ENCODE data around the gene AP2A1. TPM values are rescaled to one million over a fixed set of nuclear protein-coding genes. Genes with fewer than 3 reads are reported as not detected.

AP2A1 gene
- total and polyA plus RNA-seq, 4 donors: 31.5 to 87.2 (median 54.4) TPM

DNA sequence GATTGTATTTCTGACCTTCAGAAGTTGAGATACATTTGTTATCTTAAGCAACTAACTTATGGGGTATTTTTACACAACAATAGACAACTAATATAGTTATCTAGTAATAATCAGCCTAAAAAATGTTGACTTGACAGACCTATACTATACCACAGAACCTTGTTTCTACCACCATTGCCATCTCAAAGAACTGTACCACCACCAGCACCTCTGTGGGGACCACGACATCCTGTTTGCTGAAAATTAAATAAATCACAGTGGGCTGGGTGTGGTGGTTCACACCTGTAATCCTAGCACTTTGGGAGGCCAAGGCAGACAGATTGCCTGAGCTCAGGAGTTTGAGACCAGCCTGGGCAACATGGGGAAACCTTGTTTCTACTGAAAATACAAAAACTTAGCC lies 27.7 kb upstream of the AP2A1 start:
- no peak for DNase-seq
- no peak overlapping the region for H3K4me3 ChIP-seq

DNA sequence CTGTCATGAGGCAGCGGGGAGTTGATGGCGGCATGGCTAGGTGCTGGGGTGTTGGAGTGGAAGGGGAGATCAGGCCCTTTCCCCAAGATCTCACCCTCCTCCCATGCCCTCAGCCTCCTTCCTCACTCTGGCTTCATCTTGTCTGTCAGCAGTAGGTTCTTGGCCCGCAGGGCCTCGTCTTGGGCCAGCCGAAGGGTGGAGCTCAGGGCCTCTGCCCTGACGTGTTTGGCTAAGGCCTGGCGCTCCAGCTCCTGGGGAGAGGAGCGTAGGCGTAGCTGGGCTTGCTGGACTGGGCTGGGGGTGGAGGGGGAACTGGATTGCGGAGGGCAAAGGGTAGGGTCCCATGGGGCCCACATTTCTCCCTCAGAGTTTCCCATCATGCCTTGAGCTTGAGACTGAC lies 26.9 kb upstream of the AP2A1 start:
- TF ChIP-seq, protein P1, sequence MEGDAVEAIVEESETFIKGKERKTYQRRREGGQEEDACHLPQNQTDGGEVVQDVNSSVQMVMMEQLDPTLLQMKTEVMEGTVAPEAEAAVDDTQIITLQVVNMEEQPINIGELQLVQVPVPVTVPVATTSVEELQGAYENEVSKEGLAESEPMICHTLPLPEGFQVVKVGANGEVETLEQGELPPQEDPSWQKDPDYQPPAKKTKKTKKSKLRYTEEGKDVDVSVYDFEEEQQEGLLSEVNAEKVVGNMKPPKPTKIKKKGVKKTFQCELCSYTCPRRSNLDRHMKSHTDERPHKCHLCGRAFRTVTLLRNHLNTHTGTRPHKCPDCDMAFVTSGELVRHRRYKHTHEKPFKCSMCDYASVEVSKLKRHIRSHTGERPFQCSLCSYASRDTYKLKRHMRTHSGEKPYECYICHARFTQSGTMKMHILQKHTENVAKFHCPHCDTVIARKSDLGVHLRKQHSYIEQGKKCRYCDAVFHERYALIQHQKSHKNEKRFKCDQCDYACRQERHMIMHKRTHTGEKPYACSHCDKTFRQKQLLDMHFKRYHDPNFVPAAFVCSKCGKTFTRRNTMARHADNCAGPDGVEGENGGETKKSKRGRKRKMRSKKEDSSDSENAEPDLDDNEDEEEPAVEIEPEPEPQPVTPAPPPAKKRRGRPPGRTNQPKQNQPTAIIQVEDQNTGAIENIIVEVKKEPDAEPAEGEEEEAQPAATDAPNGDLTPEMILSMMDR (IDR thresholded peaks at IDR 0.05; ENCODE audit: control extremely low read depth, extremely low read depth): no peak
- 92 to 94% methylated on average over 10 of the region's 10 CpGs for WGBS, 2 donors
- H3K4me3 ChIP-seq: no peak overlapping the region
- H3K4me1 ChIP-seq (ENCODE audit: control insufficient read depth in 5 of 5, insufficient read depth in 5 of 5, low read length in 5 of 5): no peaks in the 10 kb centered on the region
- H3K27ac ChIP-seq (ENCODE audit: low read depth in 1 of 2, low read length in 1 of 2): no peak overlapping the region
- H3K27me3 ChIP-seq (ENCODE audit: control insufficient read depth in 3 of 3, insufficient read depth in 3 of 3, low read length in 2 of 3): no peaks in the 10 kb centered on the region
- no peaks in the 10 kb centered on the region for H3K36me3 ChIP-seq (ENCODE audit: control insufficient read depth in 4 of 4, insufficient read depth in 4 of 4, low read length in 4 of 4)
- no peak overlapping the region for H3K9ac ChIP-seq (ENCODE audit: insufficient read depth in 1 of 2, low read length in 2 of 2)
- no peak for ATAC-seq (ENCODE audit: insufficient read depth, low FRiP score)
- H3K9me3 ChIP-seq (ENCODE audit: control insufficient read depth in 4 of 4, insufficient read depth in 3 of 4, low read length in 3 of 4): peaks cover 0 to 2% (median 0%) of the 10 kb centered on the region in 4 donors
- no peak for DNase-seq

More for the DNA sequence above, 27.7 kb upstream of the AP2A1 start:
- TF ChIP-seq, protein P1 (IDR thresholded peaks at IDR 0.05; ENCODE audit: control extremely low read depth, extremely low read depth): no peak
- Histone ChIP-seq H3K36me3 (ENCODE audit: control insufficient read depth in 4 of 4, insufficient read depth in 4 of 4, low read length in 4 of 4) (no peaks in the 10 kb centered on the region), H3K4me1 (ENCODE audit: control insufficient read depth in 5 of 5, insufficient read depth in 5 of 5, low read length in 5 of 5) (no peaks in the 10 kb centered on the region), H3K27me3 (ENCODE audit: control insufficient read depth in 3 of 3, insufficient read depth in 3 of 3, low read length in 2 of 3) (no peaks in the 10 kb centered on the region), H3K27ac (ENCODE audit: low read depth in 1 of 2, low read length in 1 of 2) (no peak overlapping the region), H3K9ac (ENCODE audit: insufficient read depth in 1 of 2, low read length in 2 of 2) (no peak overlapping the region), H3K9me3 (ENCODE audit: control insufficient read depth in 4 of 4, insufficient read depth in 3 of 4, low read length in 3 of 4) (peaks cover 0 to 2% (median 0%) of the 10 kb centered on the region in 4 donors)
- 84 to 91% methylated on average over 1 of the region's 1 CpG for WGBS, 2 donors
- no peak for ATAC-seq (ENCODE audit: insufficient read depth, low FRiP score)

DNA sequence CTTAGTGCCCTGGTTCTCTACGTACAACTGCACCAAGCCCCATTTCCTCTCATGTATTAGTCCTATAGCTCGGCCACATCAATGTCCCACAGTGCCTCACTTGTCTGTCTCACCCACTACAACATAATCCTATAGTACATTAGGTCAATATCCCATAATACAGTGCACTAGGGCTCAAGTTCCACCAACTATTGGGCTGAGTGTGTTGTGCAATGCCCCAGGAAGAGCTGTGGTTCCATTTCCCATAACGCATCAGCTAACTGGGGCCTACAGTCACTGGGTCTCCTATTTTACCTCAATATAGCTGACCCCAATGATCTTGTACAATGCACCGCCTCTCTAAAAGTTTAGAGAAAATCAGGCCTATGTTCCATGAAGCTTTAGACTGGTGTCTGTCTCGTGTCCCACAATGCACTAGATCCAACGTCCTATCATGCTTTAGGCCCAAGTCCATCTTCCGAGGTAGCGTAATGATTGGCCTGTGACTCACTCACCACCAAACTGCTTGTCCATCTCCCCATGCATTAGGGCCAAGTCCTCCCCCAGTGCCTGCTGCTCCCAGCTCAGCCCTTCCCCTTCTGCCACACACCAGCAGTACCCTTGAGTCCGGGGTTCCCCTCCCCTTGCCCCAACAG lies 25.5 kb upstream of the AP2A1 start:
- peaks cover 0 to 2% (median 0%) of the 10 kb centered on the region in 5 donors for H3K4me1 ChIP-seq (ENCODE audit: control insufficient read depth in 5 of 5, insufficient read depth in 5 of 5, low read length in 5 of 5)
- H3K27ac ChIP-seq (ENCODE audit: low read depth in 1 of 2, low read length in 1 of 2): no peak overlapping the region
- 81 to 83% methylated on average over 9 of the region's 9 CpGs for WGBS, 2 donors

More for the DNA sequence above, 25.5 kb upstream of the AP2A1 start:
- no peaks in the 10 kb centered on the region for H3K36me3 ChIP-seq (ENCODE audit: control insufficient read depth in 4 of 4, insufficient read depth in 4 of 4, low read length in 4 of 4)
- H3K27me3 ChIP-seq (ENCODE audit: control insufficient read depth in 3 of 3, insufficient read depth in 3 of 3, low read length in 2 of 3): no peaks in the 10 kb centered on the region
- ATAC-seq (ENCODE audit: insufficient read depth, low FRiP score): no peak
- TF ChIP-seq, protein P1 (IDR thresholded peaks at IDR 0.05; ENCODE audit: control extremely low read depth, extremely low read depth): no peak
- peaks cover 0 to 2% (median 0%) of the 10 kb centered on the region in 4 donors for H3K9me3 ChIP-seq (ENCODE audit: control insufficient read depth in 4 of 4, insufficient read depth in 3 of 4, low read length in 3 of 4)
- H3K9ac ChIP-seq (ENCODE audit: insufficient read depth in 1 of 2, low read length in 2 of 2): no peak overlapping the region
- DNase-seq: no peak
- H3K4me3 ChIP-seq: no peak overlapping the region
